Activated T-cell treated with anti-CD3 and anti-CD28 coated beads for 1 hour (primary cell): ENCODE data around the gene GBE1.

Experiments
- DNase-seq: peaks from one replicate; pipeline ENCODE4 v3.0.0-alpha.2; 2020; ENCODE audit warnings: low read depth

Gene GBE1

GRCh38 chr3:81621277-81621676 is 140.2 kb downstream of the GBE1 start:
- no peak for DNase-seq

DNA sequence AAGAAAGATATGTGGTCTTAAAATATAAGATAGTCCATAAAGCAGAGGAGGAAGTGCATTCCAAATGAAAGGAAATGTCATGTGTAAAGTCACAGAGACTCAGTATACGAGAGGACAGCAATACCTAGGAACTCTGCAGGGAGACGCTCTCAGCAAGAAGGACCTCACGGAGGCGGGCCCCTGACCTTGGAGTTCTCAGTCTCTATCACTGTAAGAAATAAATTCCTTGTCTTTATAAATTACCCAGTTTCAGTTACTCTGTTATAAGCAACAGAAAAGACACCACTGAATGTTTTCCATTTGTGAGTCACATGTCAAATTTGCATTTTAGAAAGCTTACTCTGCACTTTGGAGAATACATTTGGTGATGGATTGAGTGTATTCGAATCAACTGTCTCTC is 140.6 kb downstream of the GBE1 start:
- DNase-seq, result no peak

DNA sequence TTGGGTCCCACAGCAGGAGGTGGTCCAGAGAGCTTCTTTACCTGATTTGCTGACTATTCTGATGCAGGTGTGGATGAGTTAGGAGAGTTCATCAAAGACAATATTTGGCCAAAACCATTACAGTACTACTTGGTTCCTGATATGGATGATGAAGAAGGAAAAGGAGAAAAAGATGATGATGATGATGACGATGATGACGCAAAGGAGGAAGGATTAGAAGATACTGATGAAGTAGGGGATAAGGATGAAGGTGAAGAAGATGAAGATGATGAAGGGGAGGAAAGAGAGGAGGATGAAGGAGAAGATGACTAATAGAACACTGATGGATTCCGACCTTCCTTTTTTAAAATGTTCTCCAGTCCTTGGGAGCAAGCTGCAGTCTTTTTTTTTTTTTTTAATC is 148.7 kb downstream of the GBE1 start:
- DNase-seq, result no peak

DNA sequence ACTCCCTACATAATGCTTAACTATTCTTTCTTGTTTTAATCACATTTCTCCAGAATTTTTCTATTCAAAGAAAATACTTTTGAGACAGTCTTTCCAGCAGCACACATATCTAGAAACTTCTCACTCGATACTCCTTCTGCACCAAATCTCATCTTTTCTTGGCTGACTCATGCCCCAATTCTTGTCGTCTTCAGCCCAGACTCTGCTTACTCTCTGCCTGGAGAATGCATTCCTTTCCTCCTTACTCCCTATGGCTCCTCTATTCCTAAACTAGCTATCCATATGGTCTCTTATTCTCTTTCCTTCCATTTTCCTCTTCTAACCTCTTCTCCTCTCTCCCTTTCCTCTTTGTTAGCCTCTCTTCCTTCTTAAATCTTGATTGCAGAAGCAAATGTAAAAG is 158.7 kb downstream of the GBE1 start:
- DNase-seq, result no peak

- DNase-seq, result no peak
Observed at GRCh38 chr3:81601707-81602305, 159.6 kb downstream of the GBE1 start.

DNA sequence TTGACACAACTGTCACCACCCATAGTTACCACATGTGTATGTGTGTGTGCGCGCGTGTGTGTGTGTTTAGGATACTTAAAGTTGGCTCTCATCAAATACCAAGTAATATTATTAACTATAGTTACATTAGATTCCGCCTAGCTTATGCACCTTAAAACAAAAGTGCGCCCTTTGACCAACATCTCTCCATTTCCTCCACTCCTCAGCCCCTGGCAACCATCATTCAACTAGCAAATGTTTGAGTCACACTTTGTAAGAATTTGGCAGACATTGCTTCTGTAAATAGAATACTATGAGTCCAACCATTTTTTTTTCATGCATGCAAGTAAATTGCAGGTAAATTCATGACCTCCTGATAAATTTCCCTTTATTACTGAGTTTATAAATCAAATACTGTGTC is 169.3 kb downstream of the GBE1 start:
- DNase-seq, result no peak

DNA sequence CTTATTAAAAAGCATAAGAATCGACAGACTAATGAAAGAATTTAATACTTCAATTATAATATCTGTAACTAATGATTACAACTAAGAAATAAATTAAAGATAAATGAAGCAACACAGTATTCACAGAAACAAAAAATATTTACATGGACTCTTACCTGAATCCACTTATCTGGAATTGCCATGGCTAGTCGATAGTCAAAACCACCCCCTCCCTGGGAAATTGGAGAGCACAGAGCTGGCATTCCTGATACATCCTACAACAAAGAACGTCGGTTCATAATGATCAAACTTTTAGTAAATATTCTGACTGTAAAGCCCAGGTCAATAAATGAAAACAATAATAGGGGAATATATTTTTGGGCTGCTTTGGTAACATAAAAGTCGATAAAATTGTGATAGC is 175.5 kb downstream of the GBE1 start:
- DNase-seq, result no peak

DNA sequence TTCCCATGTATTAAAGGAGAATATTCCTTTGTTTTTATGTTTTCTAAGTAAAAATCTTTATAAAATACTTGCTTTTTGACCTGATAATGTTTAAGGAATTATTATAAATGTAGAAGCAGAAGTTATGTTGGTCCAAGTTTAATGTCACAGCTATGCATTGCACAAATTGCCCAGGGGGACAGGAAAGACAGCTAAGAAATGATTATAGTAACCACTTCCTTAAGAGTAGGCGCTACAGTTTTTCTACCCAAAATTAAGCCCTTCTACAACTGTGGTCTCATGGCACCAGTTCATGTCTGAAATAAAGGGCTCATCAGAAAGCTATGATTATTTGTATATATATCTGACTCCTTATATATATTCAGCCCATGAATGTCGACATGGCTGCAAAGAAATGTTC is 176.4 kb downstream of the GBE1 start:
- no peak for DNase-seq

DNA sequence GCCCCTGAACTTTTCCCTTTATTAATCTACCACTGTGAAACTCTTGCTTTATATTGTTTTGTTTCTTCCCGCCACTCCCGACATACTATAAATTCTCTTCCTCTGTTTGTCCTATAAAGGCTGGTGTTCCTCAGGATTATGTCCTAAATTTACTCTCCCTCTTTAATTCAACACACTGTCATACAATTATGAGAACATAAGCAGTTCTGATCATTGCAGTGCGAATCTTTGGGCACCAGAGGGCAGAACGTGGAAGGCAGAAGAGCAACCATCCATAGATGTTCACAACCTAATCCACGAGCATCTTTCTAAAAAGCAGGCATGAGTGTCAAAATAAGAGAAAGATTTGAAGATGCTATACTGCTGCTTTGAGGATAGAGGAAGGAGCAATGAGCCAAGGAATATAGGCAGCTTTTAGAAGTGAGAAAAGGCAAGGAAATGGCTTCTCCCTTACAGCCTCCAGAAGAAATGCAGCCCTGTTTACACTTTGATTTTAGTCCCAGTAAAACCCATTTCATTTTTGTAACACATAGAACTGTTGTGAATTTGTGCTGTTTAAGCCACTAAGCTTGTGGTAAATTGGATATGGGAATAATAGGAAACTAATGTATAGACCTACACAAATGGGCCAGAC is 179.4 kb downstream of the GBE1 start:
- no peak for DNase-seq

GRCh38 chr3:81580355-81580754 is 181.1 kb downstream of the GBE1 start:
- DNase-seq, result no peak

GRCh38 chr3:81579744-81580143 is 181.7 kb downstream of the GBE1 start:
- no peak for DNase-seq

GRCh38 chr3:81572201-81572756 is 189.2 kb downstream of the GBE1 start:
- DNase-seq, result no peak

GRCh38 chr3:81568378-81568777 is 193.1 kb downstream of the GBE1 start:
- DNase-seq, result no peak

DNA sequence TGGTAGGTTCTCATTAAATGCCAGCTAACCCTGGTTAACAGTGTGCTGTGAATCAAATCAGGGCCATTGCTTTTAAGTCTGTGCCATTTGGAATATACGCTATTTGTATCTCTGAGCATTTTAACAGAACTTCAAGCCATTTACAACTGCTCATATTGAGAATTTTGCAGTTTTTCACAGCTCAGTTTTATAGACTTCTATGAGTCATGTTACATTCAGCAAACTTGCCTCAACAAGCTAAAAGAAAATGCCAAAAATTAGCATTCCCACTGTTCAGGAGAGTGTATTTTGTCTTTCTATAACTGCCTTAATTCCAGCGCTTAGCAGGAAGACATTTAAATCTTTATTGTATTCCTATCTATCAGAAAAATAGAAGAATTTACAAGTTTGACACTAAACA is 196.4 kb downstream of the GBE1 start:
- no peak for DNase-seq

- no peak for DNase-seq
Observed at GRCh38 chr3:81558106-81558505, 203.3 kb downstream of the GBE1 start.

GRCh38 chr3:81554801-81555200 is 206.6 kb downstream of the GBE1 start:
- no peak for DNase-seq

DNA sequence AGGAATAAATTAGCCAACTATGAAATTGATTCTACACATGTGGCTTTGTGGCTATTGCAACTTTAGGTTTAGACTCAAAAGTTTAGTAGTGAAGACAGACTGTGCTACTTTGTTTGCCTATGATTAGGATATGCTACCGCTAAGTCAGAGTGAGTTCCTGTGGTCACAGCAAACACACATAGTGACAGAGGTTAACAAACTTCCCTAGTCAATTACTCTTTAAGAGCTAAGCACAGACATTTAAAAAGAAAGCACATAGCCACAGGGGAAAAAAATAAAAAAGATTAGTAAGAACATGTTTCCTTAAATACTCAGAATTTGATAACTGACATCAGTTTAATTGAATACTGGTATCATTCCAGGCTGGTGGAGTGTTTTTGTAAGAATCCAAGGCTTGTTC is 207.1 kb downstream of the GBE1 start:
- DNase-seq, result no peak

GRCh38 chr3:81550415-81550814 is 211.0 kb downstream of the GBE1 start:
- no peak for DNase-seq

- no peak for DNase-seq
Observed at GRCh38 chr3:81549831-81550230, 211.6 kb downstream of the GBE1 start.

DNA sequence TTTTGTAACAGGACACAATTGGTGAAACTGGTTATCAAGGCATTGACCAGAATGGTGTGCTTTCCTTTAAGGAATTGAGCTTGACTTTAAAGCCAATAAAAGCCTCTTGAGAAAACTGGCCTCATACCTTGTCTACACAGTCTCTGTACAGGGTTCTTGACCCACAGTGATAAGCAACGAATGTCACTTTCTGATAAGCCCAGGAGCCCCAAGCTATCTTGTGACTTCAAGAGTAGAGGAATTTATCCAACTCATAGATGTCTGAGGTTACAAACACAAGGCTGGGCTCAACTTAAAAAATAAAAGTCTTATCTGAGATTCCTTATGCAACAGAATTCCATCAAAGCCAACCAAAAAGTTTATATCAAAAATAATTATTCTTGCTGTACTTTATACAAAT is 212.1 kb downstream of the GBE1 start:
- no peak for DNase-seq

GRCh38 chr3:81545572-81545971 is 215.9 kb downstream of the GBE1 start:
- no peak for DNase-seq

DNA sequence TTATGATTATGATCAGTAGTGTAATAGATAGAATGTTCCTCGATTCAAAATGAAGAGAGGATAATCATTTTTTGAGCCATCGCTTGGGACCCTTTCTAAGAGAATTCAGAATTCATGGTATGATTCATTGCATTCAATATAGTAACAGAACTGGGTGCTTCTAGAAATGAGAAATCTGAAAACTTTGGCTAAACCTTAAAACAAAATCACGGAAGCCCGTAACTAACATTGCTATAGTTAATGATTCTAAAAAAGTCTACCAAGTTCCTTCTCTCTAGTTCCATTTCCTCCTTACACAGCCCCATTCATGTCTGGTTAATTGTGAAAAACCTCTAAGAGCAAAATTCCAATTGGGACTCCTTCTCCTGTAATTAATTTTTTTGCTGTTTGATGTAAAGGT is 217.1 kb downstream of the GBE1 start:
- no peak for DNase-seq

DNA sequence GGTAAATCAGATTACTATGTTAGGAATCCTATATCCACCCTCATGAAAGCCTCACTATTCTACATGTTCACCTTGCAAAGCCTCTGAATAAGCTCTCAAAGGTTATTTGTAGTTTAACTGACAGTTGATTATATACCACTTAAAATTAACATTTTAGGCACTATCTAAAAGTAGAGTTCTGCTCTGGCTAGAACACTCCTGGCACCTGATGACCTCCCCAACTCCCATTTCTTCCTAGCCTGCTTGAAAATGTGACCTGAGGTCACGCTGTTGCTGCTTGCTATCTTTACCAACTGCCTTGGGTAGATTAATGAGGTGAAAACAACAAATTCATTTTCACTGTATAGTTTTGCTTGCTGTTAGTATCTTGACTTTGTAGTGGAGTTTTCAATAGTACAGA is 220.7 kb downstream of the GBE1 start:
- DNase-seq, result no peak

DNA sequence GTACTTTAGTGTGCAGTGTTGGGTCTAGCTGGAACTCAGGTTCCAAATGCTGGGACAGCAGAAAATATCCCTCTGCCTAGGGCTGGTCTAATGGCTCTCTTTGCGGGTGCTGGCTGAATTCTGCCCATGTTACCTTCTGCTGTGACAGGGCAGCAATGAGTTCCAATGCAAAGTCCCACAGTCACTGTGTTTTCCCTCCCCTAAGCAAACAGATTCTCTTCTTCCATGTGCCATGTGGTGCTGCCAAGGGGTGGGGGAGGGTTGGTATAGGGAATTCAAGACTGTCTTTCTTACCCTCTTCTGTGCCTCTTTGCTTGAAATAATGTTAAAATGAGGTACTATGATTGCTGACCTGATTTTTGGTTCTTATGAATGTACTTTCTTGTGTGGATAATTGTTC is 229.6 kb downstream of the GBE1 start:
- DNase-seq, result no peak
